Middle frontal gyrus (tissue), 1 donor: ENCODE results near the gene FLYWCH2.

Source experiments
- DNase-seq: peaks from one replicate; pipeline ENCODE4 v3.0.0-alpha.2; 2015; ENCODE audit warnings: low spot score; ENCODE audit errors: extremely low spot score

FLYWCH2 gene

GRCh38 chr16:2853531-2854073 lies 29.4 kb upstream of the FLYWCH2 start:
- no peak for DNase-seq

- DNase-seq = no peak
Observed at GRCh38 chr16:2854700-2855309, 28.2 kb upstream of the FLYWCH2 start.

DNA sequence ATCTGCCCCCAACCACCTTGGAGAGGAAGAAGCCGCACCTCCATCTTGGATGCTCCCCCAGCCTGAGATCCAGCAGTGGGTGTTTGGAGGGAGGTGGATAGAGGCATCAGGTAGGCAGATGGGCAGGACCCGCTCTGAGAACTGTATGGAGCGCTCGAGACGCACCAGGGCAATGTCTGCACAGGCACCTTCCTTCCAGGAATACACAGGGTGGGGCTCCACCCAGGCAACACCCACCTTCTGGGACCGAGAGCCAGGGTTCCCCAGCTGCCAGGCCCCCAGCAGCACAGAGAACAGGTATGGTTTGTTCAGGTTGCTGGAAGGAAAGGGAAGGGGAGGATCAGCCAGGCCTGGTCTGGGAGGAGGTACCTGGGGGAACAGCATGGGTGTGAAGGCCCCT lies 27.5 kb upstream of the FLYWCH2 start:
- no peak for DNase-seq

DNA sequence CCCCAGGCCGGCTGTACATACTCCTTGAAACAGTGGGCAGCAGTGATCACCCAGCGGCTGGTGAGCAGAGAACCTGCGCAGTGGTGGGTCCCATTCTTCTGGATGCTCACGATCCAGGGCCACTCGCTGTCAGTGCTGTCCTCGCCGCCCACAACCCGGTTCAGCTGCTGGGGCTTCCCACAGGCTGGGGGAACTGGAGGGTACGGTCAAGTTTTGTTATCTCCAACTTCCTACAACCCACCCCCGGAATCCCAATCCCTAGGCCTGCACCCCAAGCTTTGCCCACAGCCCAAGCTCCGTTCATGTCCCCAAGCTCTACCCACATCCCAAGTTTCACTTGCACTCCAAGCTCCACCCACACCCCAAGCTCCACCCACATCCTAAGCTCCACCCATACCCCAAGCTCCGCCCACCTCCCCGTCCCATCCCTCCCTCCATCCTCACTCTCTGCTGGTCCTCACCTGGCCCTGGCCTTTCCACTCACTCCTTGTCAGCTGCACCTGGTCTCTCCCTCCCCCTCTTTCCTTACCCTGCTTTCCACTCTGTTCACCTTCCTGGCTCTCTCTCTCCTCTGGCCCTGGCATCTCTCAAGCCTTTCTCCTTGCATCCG lies 26.8 kb upstream of the FLYWCH2 start:
- no peak for DNase-seq

- DNase-seq = no peak
Observed at GRCh38 chr16:2856686-2857450, 26.1 kb upstream of the FLYWCH2 start.

GRCh38 chr16:2857451-2858244 lies 25.4 kb upstream of the FLYWCH2 start, which contains the start of gene PRSS22:
TSS of gene PRSS22 (minus strand) at chr16:2858170. CDS start at chr16:2858104, 66 bp downstream.
- no peak for DNase-seq

DNA sequence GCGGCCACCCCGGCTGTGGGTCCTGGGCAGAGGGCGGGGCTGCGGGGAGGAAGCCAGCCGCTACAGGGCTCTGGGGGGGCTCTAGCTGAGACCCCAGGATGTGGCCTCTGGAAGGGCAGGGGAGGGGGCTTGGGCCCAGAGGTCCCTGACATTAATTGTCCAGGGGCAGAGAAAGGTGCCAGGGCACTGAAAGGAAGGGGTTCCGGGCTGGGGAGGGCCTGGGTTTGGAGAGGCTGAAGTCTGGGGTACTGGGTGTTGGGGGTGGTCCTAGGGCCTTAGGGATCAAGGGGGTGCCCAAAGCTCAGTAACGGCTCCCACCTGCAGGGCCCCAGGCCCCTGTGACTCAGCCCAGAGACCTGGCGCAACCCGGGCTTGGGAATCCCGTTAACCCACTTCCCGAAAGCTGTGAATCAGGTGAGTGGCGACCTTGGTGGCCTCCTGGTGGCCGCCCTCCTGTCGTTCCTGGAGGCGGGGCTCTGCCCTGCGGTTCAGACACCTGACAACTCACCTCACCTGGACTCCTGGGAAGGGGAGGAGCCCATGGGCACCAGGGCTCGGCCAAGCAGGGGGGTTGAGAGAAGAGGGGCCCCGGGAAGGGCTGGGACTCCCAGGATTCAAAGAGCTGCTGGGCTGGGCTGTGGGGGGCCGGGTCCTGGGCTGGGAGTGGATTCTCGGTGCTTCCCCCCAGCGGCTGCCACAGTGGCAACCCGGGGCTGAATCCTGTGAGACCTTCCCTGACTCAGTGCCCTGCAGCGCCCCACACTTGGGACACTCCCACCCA lies 24.6 kb upstream of the FLYWCH2 start:
- no peak for DNase-seq

GRCh38 chr16:2859686-2860265 lies 23.2 kb upstream of the FLYWCH2 start:
- no peak for DNase-seq

DNA sequence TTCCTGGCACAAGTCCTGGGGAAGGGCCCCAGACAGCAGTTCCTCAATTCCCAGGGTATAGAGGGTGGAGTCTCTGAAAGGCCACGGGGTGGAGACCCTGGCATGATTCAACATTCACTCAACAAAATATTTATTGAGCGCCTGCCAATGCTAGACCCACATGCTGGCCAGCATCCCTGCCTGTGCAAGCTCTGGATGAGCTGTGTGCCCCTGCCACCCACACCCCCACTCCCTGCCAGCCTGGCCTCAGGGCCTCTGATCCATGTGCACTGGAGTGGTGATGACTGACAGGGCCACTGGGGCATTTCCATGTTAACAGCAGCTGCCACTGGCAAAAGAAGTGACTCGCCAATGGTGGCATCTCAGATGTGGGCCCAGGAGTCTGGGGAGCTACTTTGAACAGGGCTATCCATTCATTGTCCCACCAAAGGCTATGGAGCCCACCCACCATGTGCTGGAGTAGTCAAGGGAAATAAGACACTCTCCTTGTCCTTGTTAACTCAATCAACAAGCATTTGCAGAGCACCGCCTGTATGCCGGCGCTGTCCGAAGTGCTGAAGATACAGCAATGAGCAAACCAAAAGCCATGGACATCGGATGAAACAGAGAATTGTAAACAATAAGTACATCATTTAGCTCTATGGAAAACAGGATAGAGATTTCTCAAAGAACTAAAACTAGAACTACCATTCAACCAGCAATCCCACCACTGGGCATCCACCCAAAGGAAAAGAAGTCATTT lies 22.0 kb upstream of the FLYWCH2 start:
- DNase-seq = no peak

- no peak for DNase-seq
Observed at GRCh38 chr16:2865651-2866050, 17.4 kb upstream of the FLYWCH2 start.

DNA sequence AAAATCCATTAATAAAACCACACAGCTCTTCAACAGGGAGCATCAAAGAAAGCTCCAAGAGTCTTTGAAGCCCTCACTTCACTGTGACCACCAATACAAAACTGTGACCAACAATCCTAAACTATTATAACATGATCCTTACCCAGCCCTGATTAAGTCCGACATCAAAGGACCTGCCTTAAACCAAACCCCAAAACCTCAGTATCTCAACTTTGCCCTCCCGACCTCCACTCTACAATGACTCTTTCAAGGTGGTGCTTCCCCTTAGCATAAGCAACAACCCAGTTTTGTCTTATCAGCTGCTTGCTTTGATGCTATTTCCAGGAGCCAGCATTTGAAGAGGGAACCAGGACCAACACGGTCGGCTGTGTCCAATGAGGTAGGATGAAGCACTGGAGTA lies 16.6 kb upstream of the FLYWCH2 start:
- DNase-seq = no peak

DNA sequence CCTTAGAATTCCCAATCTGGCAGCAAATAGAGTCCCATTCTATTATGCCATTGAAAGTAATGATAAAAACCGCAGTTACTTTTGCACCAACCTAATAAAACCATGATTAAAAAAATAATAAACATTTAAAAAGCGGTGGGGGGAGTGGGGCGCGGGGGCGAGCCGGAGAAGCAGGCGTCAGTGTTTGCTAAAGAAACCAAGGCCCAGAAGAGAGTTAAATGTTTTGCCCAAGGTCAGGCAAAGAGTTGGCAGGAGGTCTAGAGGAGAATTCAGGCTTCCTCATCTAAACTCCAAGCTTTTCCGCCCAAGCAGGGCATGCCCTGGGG lies 15.4 kb upstream of the FLYWCH2 start:
- no peak for DNase-seq

GRCh38 chr16:2867987-2868789 lies 14.8 kb upstream of the FLYWCH2 start:
- DNase-seq = peak; percentile 82

GRCh38 chr16:2871926-2872325 lies 11.1 kb upstream of the FLYWCH2 start:
- no peak for DNase-seq

DNA sequence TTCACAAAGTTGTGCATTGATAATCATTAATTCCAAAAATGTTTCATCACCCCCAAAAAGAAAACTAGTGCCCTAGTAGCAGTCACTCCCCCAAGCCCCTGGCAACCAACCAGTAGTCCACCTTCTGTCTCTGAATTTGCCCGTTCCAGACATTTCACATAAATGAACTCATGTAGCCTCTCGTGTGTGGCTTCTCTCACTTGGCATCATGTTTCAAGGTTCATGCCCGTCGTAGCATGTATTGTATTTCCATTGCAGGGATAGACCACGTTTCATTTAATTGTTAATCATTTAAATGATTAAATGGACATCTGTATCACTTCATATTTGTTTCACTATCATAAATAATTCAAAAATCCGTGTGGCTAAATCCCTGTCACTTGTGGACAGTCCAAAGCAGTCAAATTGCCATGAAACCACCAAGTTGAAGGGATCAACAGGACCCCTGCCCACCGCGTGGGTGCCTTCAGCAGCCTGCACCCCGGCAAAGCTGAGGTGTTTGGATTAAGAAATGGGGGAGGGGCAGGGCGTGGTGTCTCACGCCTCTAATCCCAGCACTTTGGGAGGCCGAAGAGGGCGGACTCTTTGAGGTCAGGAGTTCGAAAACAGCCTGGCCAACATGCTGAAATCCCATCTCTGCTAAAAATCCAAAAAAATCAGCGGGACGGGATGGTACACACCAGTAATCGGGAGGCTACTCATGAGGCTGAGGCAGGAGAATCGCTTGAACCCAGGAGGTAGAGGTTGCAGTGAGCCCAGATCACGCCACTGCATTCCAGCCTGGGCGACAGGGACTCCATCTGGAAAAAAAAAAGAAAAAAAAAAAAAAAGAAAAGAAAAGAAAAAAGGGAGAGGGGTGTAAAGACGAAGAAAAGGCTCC lies 8.7 kb upstream of the FLYWCH2 start:
- no peak for DNase-seq

GRCh38 chr16:2874912-2875362 lies 8.1 kb upstream of the FLYWCH2 start:
- DNase-seq = peak; percentile 67

DNA sequence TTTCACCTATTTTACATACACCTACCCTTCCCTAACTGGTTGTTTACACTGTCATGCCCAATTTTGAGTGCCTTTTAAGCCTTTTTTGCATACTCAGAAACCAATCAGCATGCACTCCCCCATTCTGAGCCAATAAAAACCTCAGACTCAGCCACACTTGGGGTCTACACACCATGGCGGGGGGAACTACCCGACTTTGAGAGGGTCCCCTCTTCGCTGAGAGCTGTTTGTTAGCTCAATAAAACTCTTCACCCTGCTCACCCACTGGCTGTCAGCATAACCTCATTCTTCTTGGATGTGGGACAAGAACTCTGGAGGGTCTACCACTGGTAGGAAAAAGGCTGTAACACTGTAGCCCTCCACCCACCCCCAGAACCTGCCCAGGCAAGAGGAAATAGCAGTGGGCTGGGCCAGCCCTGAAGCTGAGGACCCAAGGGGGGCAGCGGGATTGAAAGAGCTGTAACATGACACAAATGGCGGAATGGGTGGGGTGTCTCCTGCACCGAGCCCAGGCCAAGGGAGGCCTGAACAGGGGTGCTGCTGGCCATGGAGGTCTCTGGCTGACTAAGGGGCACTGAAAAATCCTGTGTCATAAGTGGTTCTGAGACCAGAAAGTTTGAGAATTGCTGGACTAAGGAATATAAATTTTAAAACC lies 3.0 kb upstream of the FLYWCH2 start:
- no peak for DNase-seq
